GM19240 (cell line): ENCODE measurements around the gene NCAM1.

Experiments
- DNase-seq: peaks from one replicate; pipeline ENCODE4 v3.0.0; 2011; ENCODE audit warnings: low spot score; ENCODE audit not compliant: insufficient read length

Gene NCAM1

GRCh38 chr11:113168354-113169342 is 207.4 kb downstream of the NCAM1 start:
- DNase-seq, result no peak

GRCh38 chr11:113172382-113172951 is 211.2 kb downstream of the NCAM1 start:
- no peak for DNase-seq

- DNase-seq, result no peak
These were observed 211.9 kb downstream of the NCAM1 start for GRCh38 chr11:113173126-113173525.

GRCh38 chr11:113174882-113175281 is 213.7 kb downstream of the NCAM1 start:
- DNase-seq, result no peak

GRCh38 chr11:113176599-113177360 is 215.6 kb downstream of the NCAM1 start:
- no peak for DNase-seq

DNA sequence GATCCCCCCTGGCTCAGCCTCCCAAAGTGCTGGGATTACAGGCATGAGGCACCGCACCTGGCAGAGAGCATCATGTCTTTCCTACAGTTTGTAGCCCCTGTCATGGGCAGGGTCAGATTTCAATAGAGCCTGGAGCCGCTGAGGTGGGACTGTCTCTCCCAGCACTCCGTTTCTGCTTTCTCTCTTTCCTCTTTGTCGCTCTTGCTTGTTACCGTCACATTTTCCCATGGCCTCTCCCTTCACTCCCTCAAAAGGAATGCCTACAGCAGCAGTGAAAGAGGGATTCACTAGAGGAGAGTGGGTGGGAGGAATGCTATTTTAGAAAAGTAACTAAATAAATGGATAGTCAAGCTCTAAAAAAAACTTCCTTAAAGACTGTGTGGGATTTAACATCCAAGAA is 216.5 kb downstream of the NCAM1 start:
- DNase-seq, result no peak

DNA sequence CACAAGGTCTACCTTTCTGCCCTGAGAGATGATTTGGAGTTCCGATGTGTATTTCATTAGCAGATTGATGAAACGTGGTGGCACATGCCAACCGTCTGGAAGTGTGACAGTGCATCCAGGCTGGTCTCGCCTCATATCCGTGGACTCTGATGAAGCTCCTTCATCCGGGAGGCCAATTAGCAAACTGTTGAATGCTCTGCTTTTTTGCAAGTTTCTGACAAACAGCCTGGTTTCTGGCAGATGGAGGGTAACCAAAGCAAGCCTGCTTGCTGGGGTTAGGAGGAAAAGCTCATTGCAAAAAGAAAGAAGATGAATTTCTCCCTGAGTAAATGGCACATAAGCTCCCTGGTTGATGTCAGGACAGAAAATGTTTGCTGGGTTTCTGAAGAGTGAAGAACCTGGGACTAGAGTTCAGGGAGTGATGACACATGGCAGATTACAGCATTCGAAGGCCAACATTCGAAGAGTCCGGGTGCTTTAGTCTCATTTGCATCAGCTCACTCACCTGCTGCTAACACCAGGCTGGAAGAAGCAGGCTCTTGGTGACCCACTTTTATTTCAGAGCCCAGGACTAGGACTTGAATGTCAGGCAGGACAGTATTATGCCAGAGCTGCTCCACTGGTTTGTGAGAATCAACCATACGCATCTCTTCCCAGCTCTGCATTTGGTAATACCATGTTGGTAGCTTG is 217.3 kb downstream of the NCAM1 start:
- DNase-seq, result no peak

DNA sequence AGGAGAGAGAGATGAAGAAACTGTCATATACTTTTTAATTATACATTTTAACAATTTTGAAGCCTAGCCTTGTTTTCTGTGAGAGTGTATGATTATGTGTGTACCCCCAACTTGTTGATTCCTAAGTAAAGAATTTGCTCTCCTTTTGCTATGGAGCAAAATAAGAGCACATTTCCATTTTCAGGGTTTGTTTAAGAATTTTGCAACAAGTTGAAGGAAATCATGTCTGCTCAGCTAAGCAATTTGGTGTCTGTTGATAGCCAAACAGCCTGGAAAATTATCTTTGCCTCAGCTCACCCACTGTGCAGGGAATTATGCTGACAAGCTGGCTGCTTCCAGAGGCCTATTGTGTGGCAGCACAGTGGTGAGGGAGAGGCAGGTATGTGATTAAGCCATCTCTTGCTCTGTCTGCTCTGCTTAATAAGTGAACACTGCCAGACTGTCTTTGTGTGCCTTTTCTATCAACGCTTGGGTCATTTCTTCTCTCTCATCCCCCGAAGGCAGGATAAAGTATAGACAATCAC is 218.0 kb downstream of the NCAM1 start:
- DNase-seq, result no peak

GRCh38 chr11:113181094-113181493 is 219.9 kb downstream of the NCAM1 start:
- DNase-seq, result no peak

GRCh38 chr11:113182288-113182687 is 221.1 kb downstream of the NCAM1 start:
- DNase-seq, result no peak

- no peak for DNase-seq
These were observed 223.3 kb downstream of the NCAM1 start for GRCh38 chr11:113184498-113184897.

DNA sequence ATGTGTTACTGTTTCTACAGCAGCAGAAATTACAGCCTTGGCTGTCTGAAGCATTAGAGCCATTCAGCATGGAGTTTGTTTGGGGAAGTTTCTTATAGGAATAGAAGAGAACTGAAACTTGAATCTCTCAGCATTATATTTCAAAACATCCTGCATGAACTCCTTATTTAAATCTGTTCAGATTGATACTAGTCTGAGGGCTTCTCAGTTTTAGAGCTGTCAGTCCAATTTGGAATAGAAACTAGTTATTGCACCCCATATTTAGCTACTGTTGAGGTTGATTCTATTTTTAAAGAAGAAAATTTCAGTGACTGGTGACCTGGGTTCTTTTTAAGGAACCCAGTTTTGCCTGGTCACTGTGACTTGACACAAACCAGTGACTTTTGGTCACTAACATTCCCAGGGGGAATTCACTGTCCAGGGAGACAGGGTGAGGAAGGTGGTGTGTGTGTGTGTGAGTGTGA is 227.2 kb downstream of the NCAM1 start:
- no peak for DNase-seq

- no peak for DNase-seq
These were observed 228.9 kb downstream of the NCAM1 start for GRCh38 chr11:113189909-113190667.

GRCh38 chr11:113192121-113192925 is 231.1 kb downstream of the NCAM1 start:
- DNase-seq, result no peak

DNA sequence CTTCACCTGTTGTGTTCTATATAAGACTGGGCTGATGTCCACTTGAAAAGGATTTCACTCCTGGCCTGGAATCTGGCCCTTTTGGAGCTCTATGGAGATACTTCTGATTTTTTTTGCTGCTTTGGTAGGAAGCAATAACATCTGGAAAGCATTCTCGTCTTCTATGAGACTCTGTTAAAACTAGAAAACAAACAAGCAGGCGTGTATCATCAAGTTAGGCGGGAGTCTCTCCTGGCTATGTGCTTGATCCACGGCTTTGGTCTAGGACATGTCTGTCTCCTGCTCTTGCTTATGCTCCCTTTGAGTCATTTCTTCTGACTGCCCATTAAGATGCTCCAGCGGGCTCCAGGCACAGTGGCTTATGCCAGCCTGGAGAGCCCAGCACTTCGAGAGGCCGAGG is 231.8 kb downstream of the NCAM1 start:
- no peak for DNase-seq

GRCh38 chr11:113193946-113194345 is 232.7 kb downstream of the NCAM1 start:
- no peak for DNase-seq

DNA sequence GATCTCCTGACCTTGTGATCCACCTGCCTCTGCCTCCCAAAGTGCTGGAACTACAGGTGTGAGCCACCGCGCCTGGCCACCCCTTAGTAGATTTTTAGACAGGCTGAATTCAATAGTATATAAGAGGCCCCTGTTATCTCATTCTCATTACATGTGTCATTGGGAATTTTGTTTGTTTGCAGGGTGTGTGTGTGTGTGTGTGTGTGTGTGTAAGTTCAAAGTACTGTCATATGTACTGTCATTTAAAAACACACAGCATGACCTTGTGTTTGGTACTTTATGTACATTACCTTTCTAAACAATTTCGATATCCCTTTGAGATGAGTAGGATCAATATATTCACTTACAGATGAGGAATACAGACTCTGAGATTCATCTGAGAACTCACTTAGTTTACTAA is 234.5 kb downstream of the NCAM1 start:
- DNase-seq, result no peak

- no peak for DNase-seq
These were observed 236.2 kb downstream of the NCAM1 start for GRCh38 chr11:113197446-113197845.

- no peak for DNase-seq
These were observed 237.9 kb downstream of the NCAM1 start for GRCh38 chr11:113198972-113199661.
